Hematopoietic multipotent progenitor cell treated with erythropoietin and hydrocortisone succinate and interleukin-3 and kit ligand, for 8 days (in vitro differentiated cells): ENCODE measurements around the gene SZT2.
"Not testable (repeated sequence)": the region's sequence is repeated elsewhere in the genome, so short reads cannot be mapped to it uniquely, and the experiment has no call there.

Experiments
- DNase-seq: peaks from one replicate; pipeline ENCODE4 v3.0.0-alpha.2; 2015

Gene SZT2

DNA sequence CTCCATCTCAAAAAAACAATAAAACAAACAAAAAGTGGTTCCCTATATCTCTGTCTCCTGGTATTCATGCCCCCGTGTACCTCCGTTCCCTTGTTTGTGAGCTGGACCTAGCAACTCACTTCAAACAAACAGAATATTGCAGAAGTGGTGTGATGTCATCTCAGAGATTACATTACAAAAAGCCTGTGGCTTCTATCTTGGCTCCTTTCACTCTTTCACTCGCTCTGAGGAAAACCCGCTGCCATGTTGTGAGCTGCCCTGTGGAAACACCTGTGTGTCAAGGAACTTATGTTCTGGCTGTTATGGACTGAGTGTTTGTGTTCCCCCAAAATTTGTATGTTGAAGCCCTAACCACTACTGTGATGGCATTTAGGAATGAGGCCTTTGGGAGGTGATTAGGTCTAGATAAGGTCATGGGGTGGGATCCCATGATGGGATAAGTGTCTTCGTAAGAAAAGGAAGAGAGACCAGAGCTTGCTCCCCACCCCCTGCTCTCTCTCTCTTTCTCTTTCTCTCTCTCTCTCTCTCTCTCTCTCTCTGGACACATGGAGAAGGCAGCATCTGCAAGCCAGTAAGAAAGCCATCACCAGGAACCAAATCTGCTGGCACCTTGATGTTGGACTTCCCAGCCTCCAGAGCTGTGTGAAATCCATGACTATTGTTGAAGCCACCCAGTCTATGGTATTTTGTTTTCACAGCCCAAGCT is 71.4 kb downstream of the SZT2 start:
- DNase-seq: no peak

DNA sequence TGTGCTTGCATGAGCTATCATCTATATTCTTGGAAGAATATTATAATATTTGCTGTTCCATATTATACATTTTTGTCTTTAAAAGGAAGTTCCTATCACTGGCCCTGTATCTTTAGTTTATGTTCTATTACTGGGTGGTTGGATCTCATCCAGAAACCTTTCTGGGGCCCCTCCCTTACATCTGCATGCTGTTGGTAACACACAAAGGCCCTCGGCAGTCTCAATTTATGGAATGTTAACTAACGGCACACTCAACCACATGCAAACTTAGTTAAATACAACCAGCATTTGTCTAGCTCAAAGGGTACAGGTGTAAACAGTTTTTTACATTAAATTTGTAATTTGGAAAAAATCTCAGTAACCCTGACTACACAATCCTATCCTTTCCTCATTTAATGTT is 73.8 kb downstream of the SZT2 start:
- DNase-seq: peak; percentile 65

DNA sequence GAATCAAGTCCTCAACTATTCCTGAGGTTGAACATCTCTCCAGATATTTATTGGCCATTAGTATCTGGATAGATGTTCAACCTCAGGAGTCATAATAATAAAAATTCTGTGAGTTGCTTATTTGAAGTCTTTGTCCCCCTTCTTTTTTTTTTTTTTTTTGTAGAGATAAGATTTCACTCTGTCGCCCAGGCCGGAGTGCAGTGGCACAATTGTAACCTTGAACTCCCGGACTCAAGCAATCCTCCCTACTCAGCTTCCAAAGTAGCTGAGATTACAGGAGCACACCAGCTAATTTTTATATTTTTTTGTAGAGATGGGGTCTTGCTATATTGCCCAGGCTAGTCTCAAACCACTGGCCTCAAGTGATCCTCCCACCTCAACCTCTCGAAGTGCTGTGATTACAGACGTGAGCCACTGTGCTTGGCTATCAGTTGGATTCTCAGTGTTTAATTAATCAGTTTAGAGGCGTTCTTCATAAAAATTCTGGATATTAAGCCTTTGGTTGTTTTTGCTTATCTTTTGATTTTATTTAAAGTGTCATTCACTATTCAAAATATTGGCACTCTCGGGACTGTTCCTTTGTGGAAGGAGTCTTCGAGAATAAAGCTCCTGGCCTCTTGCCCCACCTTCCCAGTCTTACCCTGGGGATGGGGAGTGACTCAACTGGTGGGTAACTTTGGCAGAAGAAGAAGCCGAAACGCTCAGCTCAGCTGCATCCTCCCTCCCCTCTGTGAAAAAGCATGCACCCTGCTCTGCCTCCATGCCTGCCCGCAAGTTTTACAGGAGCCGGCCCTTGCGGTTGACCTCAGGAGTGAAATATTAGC is 75.2 kb downstream of the SZT2 start:
- no peak for DNase-seq

DNA sequence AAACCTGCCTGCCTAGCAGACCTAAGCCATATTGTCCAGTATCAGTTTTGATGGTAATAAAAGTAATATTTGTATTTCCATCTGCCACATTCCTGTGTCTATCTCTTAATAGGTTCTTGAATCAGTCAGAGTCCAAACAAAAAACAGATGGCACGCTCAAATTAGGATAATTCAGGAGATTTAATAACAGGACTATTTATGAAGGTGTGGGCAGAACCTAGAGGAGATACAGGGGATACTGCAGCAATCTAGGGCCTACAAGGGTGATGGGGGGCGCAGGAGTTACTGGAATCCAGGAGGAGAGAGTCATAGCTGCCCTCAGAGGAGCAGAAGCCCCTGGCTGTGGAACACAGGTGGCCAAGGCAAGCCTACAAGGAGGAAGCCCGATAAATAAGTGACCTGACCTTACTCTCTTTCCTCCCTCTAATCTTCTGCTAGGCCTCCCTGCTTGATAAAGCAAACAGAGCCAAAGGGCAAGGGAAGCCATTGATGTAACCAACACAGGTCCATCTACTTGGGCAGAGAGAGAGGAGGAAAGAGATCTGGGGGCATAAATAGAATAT is 75.9 kb downstream of the SZT2 start:
- DNase-seq: no peak

DNA sequence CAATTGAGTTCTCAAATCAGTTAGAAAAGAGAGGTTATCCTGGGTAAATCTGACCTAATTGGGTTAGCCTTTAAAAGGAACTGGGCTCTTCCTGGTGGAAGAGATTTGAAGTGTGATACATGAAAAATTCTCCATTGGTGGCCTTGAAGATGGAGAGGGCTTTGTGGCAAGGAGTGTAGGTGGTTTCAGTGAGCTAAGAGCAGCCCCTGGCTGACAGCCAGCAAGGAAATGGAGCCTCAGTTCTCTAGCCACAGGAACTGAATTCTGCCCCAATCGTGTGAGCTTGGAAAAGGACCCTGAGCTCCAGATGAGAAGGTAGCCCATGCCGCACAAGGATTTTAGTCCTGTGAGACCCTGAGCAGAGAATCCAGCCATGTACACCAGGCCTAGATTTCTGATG is 76.7 kb downstream of the SZT2 start:
- DNase-seq: no peak

DNA sequence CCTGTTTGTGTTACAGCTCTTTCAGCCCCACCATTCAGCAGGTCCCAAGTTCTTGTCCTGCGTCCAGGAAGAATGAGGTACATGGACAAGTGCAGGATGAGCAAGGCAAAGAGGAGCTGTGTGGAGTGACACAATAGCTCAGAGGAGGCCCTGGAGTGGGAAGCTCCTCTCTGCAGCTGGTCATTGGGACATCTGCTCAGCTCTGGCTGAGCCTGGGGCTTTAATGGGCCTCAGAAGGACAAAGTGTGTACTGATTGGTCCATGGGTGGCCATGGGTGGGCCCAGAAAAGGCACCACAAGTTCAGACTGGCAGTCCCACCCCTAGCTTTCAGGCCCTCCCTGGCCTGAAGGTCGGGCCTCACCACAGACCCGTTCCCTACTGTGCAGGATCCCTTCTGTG is 78.7 kb downstream of the SZT2 start:
- no peak for DNase-seq

DNA sequence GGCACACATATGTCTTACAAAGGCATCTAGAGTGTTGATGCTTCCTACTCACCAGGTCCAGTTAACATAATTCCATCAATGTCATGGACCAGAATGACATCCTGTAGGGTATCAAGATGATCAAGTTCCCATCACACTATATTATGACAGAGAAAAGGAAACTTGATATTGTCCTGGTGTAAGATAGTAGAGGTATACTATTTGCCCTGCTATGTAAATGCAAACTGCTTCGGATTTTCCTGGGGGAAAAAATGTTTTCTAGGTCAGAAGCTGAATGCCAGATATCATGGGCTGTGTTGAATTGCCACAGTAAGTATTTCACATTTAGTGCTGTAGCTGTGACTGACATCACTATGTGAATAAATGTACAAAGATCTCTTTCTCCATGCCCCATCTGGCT is 80.2 kb downstream of the SZT2 start:
- DNase-seq: no peak

DNA sequence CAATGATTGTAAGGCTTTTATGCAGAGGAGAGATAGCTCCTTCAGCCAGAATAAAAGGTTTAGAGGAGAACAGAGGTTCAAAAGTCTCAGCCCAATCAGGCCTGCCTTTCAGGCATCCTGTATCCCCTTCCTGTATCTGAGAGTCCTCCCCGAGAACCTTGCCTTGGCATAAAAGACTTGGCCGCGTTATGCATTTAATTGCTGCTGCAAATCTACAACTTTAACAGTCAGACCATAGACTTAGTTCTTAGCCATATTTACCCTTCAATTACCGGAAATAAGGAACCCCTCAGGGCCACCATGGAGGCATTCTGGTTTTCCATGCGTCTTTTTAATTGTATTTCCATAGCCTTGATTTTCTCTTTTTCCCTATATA is 82.4 kb downstream of the SZT2 start:
- no peak for DNase-seq

DNA sequence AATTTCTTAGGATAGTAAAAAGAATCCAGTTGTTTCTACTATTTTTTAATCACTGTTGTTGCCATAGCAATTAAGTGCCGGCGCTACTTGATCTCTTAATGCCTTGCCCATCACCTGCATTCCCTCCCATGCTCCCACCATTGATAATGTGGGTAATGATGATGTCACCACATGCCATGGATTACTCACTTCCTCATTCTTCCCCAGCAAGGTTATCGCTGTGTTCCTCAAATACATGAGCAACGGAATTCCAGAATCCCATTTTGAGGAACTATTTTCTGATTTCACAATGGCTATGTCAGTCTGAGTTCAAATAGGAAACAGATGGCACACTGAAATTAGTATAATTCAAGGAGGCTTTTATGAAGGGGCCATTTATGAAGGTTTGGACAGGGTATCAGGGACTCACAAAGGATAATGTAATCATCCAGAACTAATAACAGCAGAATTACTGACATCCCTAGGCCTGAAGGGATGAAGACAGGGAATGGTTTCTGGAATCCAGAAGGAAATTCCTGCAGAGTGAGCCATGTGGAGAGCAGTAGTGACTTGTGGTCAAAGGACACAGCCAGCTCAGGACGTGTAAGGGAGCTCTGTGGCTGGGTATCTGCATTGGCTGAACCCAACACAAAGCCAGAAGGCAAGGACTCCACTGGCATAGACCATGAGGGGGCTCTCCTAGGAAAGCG is 82.9 kb downstream of the SZT2 start:
- not testable (repeated sequence) for DNase-seq

DNA sequence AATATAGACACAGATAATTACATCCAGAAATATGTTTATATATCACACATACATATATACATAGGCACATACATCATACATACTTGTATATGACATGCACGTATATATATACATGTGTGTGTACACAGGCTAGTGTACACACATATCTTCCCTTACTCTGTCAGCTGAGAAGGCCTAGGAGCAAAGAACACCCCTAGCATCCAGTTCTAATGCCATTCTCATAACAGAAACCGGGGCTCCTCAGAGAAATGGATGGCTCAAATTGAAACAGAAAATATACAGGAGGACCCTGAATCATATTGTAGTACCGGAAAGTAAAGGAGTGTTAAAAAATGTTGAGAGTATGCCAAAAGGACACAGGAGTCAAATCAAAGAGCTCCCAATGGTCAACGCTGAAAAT is 83.8 kb downstream of the SZT2 start:
- no peak for DNase-seq

DNA sequence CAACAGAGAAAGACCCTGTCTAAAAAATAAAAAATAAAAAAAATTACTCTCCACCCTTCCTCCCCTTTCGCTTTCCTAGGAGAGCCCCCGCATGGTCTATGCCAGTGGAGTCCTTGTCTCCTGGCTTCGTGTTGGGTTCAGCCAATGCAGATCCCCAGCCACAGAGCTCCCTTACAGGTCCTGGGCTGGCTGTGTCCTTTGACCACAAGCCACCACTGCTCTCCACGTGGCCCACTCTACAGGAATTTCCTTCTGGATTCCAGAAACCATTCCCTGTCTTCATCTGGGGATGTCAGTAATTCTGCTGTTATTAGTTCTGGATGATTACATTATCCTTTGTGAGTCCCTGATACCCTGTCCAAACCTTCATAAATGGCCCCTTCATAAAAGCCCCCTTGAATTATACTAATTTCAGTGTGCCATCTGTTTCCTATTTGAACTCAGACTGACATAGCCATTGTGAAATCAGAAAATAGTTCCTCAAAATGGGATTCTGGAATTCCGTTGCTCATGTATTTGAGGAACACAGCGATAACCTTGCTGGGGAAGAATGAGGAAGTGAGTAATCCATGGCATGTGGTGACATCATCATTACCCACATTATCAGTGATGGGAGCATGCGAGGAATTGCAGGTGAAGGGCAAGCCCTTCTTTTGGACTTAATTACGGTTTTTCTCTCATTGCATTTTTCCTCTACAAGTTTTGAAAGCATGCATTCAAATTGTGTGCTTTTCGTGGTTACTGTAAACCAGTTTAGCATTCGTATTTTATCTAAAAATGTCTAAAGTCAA is 86.1 kb downstream of the SZT2 start:
- DNase-seq: not testable (repeated sequence)

DNA sequence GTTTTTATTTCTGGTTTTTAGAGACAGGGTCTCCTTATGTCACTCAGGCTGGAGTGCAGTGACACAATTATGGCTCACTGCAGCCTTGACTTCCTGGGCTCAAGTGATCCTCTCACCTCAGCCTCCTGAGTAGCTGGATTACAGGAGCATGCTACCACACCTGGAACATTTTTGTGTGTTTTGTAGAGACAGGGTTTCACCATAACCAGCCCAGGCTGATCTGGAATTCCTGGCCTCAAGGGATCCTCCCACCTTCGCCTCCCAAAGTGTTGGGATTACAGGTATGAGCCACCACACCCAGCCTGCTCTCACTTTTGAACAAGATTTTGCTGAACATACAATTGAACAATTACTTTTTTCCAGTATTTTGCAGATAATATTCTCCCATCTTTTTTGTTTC is 88.0 kb downstream of the SZT2 start:
- DNase-seq: no peak

DNA sequence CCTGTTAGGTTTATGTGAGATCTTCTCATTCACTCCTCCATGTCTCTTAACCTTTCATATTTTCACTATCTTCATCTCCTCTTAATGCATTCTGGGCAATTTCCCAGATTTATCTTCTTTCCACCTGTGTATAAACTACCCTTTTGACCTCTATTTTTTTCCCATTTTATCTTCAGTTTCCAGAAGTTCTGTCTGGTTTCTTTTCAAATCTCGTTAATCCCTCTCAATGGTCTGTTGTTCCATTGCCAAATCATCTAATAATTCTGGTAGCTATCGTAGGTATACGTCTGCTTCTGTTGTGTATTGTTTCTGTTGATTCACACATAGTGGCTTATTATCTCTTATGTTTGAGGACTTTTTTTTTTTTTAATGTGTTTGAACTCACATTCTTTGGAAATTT is 89.7 kb downstream of the SZT2 start:
- DNase-seq: no peak

DNA sequence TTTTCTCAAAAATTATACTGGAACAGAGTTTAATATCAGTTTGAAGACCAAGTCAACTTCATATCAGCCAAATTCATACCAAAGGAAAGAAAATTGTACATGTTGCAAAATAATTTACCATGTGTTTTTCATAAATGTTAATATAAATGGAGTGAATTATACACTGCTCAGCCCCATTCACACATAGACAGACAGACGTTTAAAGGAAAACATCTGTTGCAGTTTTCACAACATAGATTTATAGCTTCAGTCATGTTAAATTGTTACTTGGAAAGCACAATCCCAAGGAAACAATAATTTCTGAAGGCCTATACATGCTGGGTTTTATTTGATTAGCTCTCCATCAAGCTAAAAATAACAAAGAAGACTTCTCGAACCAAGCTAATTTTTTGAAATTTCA is 91.8 kb downstream of the SZT2 start:
- DNase-seq: no peak

DNA sequence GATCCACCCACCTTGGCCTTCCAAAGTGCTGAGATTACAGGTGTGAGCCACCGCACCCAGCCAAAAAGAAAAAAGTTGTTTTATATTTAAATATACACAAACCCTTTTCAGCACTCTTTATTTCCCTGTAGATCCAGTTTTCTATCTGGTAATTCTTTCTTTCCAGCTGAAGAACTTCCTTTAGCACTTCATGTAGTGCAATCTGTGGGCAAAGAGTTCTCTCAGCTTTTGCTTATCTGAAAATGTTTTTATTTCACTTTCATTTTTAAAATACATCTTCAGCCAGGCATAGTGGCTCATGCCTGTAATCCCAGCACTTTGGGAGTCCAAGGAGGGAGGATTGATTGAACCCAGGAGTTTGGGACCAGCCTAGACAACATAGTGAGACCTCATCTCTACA is 92.5 kb downstream of the SZT2 start:
- DNase-seq: no peak

DNA sequence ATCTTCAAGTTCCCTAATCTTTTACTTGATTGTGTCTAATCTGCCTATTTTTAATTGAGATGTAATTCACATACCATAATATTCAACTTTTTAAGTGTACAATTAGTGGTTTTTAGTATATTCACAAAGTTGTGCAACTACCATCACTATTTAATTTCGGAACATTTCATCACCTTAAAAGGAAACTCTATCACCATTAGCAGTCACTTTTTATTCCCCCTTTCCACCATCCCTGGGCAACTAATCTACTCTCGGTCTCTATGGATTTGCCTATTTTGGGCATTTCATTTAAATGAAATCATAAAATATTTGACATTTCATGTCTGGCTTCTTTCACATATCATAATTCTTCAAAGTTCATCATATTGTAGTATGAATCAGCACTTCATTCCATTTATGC is 94.7 kb downstream of the SZT2 start:
- DNase-seq: no peak

DNA sequence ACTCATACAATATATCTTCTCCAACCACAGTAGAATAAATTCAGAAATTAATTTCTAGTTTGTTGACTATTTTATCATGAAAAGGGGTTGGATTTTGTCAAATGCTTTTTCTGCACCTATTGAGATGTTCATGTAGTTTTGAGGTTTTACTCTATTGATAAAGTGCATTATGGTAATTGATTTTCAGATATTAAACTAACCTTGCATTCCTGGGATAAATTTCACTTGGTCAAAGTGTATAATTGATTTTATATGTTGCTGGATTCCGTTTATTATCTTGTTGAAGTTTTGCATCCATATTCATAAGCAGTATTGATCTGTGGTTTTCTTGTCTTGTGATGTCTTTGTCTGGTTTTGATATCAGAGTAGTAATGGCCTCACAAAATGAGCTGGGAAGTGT is 98.5 kb downstream of the SZT2 start:
- DNase-seq: no peak

DNA sequence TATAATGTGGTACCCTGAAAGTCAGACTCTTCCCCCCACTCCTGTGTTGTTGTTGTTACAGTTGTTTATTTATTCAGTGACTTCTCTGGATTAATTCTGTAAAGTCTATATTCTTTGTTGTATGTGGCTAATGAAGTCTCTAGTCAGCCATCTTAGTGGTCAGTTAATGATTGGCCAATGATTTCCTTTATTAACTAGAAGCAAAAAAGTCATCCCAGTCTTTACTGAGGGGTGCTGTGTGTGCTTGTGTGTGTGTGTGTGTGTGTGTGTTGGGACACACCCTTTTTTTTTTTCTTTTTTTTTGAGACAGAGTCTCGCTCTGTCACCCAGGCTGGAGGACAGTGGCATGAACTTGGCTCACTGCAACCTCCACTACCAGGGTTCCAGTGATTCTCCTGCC is 101.4 kb downstream of the SZT2 start:
- no peak for DNase-seq

DNA sequence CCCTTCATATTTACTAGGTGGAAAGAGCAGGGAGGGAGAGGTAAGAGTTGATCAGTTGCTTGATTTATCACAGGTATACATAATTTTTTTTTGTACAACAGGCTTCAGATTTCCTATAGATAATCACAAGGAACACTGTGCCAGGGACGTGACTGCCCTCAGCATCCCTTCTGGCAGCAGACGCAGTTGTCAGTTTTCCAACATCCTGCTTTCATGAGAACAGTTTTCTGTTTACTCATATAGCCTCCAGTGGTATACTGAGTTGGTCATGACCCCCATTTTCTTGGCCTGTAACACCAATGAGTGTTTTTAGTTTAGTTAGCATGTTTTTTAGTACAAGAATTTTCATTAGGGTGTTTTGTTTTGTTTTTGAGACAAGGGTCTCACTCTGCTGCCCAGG is 103.1 kb downstream of the SZT2 start:
- DNase-seq: no peak

DNA sequence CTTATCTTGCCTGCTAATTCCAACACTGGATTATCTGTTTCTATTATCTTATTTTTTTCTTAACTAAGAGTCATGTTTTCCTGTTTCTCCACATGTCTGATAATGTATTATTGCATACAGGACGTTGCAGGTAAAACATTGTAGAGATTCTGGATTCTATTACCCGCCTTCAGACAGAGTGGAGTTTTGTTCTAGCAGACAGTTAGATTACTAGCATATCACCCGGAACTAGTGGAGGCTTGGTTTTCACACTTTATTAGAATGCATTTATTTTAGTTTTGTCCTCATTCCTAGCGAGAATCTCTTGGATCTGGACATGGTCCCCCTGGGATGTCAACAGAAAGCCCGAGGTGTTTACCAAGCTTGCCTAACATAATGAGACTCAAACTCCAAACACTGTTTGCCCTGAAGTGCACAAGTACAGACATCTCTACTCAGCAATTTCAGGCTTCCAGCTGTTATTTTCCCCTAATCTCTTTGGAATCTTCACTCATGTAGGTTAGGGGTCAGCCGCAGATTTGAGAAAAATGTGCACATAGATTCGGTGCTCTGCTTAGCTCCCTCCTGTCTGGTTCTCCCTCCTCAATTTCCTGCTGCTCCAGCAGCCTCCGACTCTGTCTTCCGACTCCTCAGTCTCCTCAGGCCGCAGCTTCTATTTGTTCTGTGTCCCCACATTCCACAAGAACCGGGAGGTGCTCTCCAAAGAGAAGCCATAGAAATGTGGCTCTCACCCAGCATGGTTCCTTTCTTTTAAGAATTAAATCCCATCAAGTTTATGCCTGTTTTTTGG is 104.2 kb downstream of the SZT2 start:
- DNase-seq: no peak

DNA sequence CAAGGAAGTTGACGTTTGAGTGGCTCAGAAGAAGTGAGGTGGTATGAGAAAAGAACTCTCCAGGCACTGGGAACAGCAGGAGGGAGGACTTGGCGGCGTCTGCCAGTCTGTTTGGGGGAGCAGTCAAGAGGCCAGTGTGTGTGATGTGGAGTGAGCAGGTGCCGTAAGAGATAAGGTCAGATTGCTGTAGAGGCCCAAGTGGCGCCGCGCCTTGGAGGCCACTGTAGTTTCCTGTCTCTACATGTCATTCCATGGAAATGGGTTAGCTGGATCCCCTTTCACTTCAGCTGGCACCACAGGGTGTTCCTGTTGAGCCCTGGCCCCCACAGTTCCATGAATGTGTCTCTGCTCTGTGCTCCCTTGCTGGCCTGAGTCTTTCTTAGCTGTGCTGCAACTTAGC is 105.5 kb downstream of the SZT2 start:
- DNase-seq: peak; percentile 41

DNA sequence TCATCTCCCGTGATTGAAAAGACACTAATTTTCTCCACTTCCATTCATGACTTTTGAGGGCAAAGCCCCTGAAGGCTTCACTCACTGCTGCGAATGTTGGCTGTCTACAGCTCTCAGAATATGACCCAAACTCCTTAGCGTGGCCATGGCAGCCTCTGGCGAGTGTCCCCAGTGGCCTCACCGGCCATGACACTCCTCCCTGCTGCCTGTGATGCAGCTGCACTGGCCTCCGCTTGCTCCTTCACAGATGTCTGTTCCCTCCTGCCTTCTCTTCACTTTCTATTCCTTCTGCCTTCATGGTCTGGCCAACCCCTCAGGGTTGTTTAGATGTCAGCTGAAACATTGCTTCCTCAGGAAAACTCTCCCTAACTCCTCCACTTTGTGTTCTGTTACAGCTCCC is 110.2 kb downstream of the SZT2 start:
- no peak for DNase-seq
